ENCODE data around the gene CERS1. TPM values are rescaled to one million over a fixed set of nuclear protein-coding genes. Genes with fewer than 3 reads are reported as not detected.
"Not testable (repeated sequence)": the region's sequence is repeated elsewhere in the genome, so short reads cannot be mapped to it uniquely, and the experiment has no call there.

Gene CERS1
- total RNA-seq, 2 donors from 2014 or later = 38.7 TPM; not detected in 1

GRCh38 chr19:18903156-18904037 is 7.4 kb upstream of the CERS1 start:
- Histone ChIP-seq H3K36me3 (peaks cover 0 to 10% of the 10 kb centered on the region in 2 donors), H3K9me3 (no peaks in the 10 kb centered on the region), H3K4me3 (no peak overlapping the region), H3K27ac (no peak overlapping the region), H3K4me1 (replicated peaks) (no peaks in the 10 kb centered on the region), H3K27me3 (replicated peaks; ENCODE audit: insufficient read depth) (no peaks in the 10 kb centered on the region)
- intact Hi-C loops (cut with DNase I) = no loop called here
- no peak for DNase-seq (ENCODE audit: low spot score)
- 85% methylated on average over 29 of the region's 29 CpGs for WGBS
- TF ChIP-seq POLR2AphosphoS5 (IDR thresholded peaks at IDR 0.05) (no peak), POLR2A (IDR thresholded peaks at IDR 0.05) (no peak)
- TF ChIP-seq, protein P1, sequence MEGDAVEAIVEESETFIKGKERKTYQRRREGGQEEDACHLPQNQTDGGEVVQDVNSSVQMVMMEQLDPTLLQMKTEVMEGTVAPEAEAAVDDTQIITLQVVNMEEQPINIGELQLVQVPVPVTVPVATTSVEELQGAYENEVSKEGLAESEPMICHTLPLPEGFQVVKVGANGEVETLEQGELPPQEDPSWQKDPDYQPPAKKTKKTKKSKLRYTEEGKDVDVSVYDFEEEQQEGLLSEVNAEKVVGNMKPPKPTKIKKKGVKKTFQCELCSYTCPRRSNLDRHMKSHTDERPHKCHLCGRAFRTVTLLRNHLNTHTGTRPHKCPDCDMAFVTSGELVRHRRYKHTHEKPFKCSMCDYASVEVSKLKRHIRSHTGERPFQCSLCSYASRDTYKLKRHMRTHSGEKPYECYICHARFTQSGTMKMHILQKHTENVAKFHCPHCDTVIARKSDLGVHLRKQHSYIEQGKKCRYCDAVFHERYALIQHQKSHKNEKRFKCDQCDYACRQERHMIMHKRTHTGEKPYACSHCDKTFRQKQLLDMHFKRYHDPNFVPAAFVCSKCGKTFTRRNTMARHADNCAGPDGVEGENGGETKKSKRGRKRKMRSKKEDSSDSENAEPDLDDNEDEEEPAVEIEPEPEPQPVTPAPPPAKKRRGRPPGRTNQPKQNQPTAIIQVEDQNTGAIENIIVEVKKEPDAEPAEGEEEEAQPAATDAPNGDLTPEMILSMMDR (IDR thresholded peaks at IDR 0.05) = no peak

DNA sequence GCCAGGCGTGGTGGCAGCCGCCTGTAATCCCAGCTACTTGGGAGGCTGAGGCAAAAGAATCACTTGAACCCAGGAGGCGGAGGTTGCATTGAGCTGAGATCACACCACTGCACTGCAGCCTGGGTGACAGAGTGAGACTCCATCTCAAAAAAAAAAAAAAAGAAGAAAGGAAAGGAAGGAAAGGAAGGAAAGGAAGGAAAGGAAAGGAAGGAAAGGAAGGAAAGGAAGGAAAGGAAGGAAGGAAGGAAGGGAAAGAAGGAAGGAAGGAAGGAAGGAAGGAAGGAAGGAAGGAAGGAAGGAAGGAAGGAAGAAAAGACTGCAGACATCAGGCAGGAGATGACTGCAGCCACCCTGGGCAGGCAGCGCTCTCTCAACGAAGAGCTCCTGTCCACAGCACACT is 6.6 kb upstream of the CERS1 start:
- H3K36me3 ChIP-seq; H3K27ac ChIP-seq; H3K4me1 ChIP-seq (replicated peaks); DNase-seq (ENCODE audit: low spot score); intact Hi-C loops (cut with DNase I); H3K9me3 ChIP-seq; H3K27me3 ChIP-seq (replicated peaks; ENCODE audit: insufficient read depth); H3K4me3 ChIP-seq: not testable (repeated sequence)
- 97% methylated on average over 5 of the region's 5 CpGs for WGBS

DNA sequence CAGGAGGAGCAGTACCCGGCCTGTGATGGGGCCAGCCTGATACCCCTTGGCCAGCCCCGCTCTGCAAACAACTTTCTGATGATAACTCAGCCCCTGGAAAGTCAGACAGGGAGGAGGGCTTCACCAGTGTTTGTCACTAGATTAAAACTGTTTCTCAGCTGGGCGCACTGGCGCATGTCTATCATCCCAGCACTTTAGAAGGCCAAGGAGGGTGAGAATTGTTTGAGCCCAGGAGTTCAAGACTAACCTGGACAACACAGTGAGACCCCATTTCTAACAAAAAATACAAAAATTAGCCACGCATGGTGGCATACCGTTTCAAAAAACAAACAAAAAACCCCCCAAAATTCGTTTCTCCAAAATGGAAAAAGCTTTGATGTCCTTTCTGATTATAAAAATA is 5.5 kb upstream of the CERS1 start:
- Histone ChIP-seq H3K27me3 (replicated peaks; ENCODE audit: insufficient read depth) (no peaks in the 10 kb centered on the region), H3K36me3 (peaks cover 0 to 8% of the 10 kb centered on the region in 2 donors), H3K4me3 (no peak overlapping the region), H3K27ac (no peak overlapping the region), H3K4me1 (replicated peaks) (no peaks in the 10 kb centered on the region), H3K9me3 (no peaks in the 10 kb centered on the region)
- intact Hi-C loops (cut with DNase I) = no loop called here
- WGBS = 94% methylated on average over 7 of the region's 7 CpGs
- no peak for DNase-seq (ENCODE audit: low spot score)
- TF ChIP-seq POLR2AphosphoS5 (IDR thresholded peaks at IDR 0.05) = no peak
- TF ChIP-seq POLR2A (IDR thresholded peaks at IDR 0.05) = no peak
- TF ChIP-seq, protein P1 (IDR thresholded peaks at IDR 0.05) = no peak

DNA sequence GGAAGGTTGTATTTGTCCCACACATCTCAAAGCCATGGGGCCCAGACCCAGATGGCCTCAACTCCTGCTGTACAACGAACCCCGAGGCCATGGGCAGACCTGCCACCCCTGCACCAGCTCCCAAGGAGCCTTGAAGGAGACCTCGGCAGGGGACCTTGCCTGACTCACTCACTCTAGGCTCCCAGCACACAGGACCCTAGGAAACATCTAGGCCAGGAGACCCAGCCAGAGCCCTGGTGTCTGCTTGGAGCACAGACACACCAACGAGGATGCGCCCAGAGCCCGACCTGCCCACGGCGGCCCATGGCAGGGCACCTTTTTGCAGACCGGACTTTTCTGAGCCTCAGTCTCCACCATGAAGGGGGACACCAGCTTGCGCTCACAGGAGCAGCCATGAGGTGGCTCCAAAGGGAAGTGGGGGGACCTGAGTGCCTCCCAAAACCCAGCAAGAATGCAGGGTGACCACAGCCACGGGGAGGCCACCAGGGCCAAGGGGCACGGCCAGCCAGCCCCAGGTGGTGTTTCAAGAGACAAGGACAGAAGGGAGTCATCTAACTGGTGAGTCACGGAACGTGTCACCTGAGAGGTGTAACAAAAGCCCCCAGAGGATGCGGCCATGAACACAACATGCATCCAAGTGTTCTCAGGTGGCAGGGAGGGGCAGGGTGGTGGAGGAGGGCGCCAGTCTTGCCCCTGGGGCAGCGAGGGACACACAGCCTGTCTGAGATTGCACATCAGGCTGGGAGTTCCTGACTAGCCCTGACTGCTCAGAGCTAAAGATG is 4.9 kb upstream of the CERS1 start:
- no peak for DNase-seq (ENCODE audit: low spot score)
- H3K4me1 ChIP-seq (replicated peaks) = no peaks in the 10 kb centered on the region
- no peak overlapping the region for H3K27ac ChIP-seq
- H3K27me3 ChIP-seq (replicated peaks; ENCODE audit: insufficient read depth) = no peaks in the 10 kb centered on the region
- intact Hi-C loops (cut with DNase I) = no loop called here
- TF ChIP-seq, protein P1 (IDR thresholded peaks at IDR 0.05) = no peak
- TF ChIP-seq POLR2AphosphoS5 (IDR thresholded peaks at IDR 0.05) (no peak), POLR2A (IDR thresholded peaks at IDR 0.05) (no peak)
- no peaks in the 10 kb centered on the region for H3K9me3 ChIP-seq
- H3K4me3 ChIP-seq = no peak overlapping the region
- peaks cover 0 to 5% of the 10 kb centered on the region in 2 donors for H3K36me3 ChIP-seq
- 90% methylated on average over 16 of the region's 17 CpGs for WGBS
